HS-27A (cell line): Measurements from ENCODE around the gene FNDC10.

ENCODE experiments used
- DNase-seq: peaks from one replicate; pipeline ENCODE4 v3.0.0-alpha.2; 2012; ENCODE audit warnings: low read depth, missing footprints

The FNDC10 gene

GRCh38 chr1:1616045-1616790, 16.3 kb upstream of the FNDC10 start:
- DNase-seq, result no peak

- DNase-seq, result peak; percentile 80
Observed at GRCh38 chr1:1615256-1616044, 15.5 kb upstream of the FNDC10 start, which contains the start of gene MIB2. Gene MIB2 (plus strand): TSS chr1:1615500. CDS start chr1:1623453, 7,953 bp downstream.

GRCh38 chr1:1614954-1615255, 15.0 kb upstream of the FNDC10 start:
- no peak for DNase-seq

GRCh38 chr1:1614204-1614953, 14.4 kb upstream of the FNDC10 start:
- no peak for DNase-seq

- no peak for DNase-seq
Observed at GRCh38 chr1:1613509-1614082, 13.7 kb upstream of the FNDC10 start.

- no peak for DNase-seq
Observed at GRCh38 chr1:1612104-1612400, 12.1 kb upstream of the FNDC10 start.

- DNase-seq, result no peak
Observed at GRCh38 chr1:1610796-1611195, 10.9 kb upstream of the FNDC10 start.

GRCh38 chr1:1609822-1610485, 10.0 kb upstream of the FNDC10 start:
- DNase-seq, result no peak

GRCh38 chr1:1606232-1606631, 6.3 kb upstream of the FNDC10 start:
- no peak for DNase-seq

GRCh38 chr1:1605724-1606123, 5.8 kb upstream of the FNDC10 start:
- no peak for DNase-seq

GRCh38 chr1:1605034-1605591, 5.2 kb upstream of the FNDC10 start:
- DNase-seq, result no peak

GRCh38 chr1:1604374-1605033, 4.6 kb upstream of the FNDC10 start:
- no peak for DNase-seq

GRCh38 chr1:1603671-1604373, 3.9 kb upstream of the FNDC10 start:
- DNase-seq, result no peak

- no peak for DNase-seq
Observed at GRCh38 chr1:1602968-1603506, 3.1 kb upstream of the FNDC10 start.

GRCh38 chr1:1602304-1602967, 2.5 kb upstream of the FNDC10 start:
- DNase-seq, result no peak

GRCh38 chr1:1601564-1602303, 1.8 kb upstream of the FNDC10 start:
- no peak for DNase-seq

GRCh38 chr1:1600861-1601563, 1.1 kb upstream of the FNDC10 start:
- DNase-seq, result no peak
